AG09319 (cell line): ENCODE measurements around the gene TACR3.
"Not testable (repeated sequence)": the region's sequence is repeated elsewhere in the genome, so short reads cannot be mapped to it uniquely, and the experiment has no call there.

Experiments used
- DNase-seq: peaks from one replicate; pipeline ENCODE4 v3.0.0-alpha.2; 2010; ENCODE audit warnings: low read depth; ENCODE audit errors: extremely low read depth
- CTCF ChIP-seq: IDR thresholded peaks from 2 replicates; pipeline ENCODE4 v1.5.1; 2011; ENCODE audit warnings: low read depth, mild to moderate bottlenecking, inconsistent platforms, low read length, moderate library complexity

The TACR3 gene

GRCh38 chr4:103720661-103721060, 876 bp upstream of the TACR3 start:
- no peak for TF ChIP-seq CTCF

DNA sequence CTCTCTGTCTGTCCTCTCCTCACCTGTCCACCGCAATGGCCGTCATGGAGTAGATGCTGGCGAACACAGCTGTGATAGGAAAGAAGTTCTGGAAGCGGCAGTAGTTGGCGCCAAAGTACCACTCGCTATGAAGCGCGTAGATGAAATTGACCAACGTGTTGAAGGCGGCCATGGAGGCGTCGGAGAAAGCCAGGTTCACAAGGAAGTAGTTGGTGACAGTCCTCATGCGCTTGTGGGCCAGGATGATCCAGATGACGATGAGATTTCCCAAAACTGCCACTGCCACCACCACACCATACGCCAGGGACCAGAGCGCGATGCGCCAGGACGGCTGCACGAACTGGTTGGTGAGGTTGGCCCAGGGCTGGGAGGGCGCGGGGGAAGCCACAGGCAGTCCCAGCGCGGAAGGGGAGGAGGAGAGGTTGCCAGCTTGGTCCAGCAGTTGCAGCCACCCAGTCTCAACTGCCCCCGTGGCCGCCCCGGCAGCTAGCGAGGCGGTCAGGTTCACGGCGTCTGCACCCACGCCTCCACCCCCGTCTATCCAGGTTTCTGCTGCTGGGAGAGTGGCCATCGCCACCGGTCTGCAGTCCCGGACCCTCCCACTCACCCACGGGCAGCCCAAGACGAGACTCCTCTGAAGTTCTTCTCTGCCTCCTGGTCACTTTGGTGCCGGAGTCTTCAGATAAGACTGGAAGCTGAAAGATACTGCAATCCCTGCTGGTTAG, 518 bp downstream of the TACR3 start:
- DNase-seq: no peak

More at GRCh38 chr4:103720661-103721060, 876 bp upstream of the TACR3 start:
- no peak for DNase-seq

GRCh38 chr4:103692615-103693014, 27.2 kb downstream of the TACR3 start:
- DNase-seq: no peak
- no peak for TF ChIP-seq CTCF

More for the DNA sequence above, 518 bp downstream of the TACR3 start:
- TF ChIP-seq CTCF: no peak

DNA sequence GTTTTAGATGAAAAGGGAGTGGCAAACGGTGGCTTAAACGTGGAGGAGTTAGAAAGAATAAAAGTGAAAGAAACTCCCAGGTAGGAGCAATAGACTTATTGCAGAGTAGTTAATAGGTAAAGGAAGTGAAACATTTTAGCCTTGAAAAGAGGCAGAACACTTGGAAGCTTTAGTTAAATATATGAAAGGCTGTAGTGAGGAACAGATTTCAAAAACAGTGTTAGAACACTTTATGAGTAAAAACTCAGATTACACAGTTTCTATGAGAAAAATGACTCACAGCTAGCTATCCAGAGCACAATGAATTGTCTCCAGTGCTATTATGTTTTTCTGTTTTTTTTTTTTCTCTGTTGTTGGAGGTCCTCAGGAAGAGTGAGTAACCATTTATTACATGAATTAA, 45.8 kb downstream of the TACR3 start:
- no peak for TF ChIP-seq CTCF
- no peak for DNase-seq

DNA sequence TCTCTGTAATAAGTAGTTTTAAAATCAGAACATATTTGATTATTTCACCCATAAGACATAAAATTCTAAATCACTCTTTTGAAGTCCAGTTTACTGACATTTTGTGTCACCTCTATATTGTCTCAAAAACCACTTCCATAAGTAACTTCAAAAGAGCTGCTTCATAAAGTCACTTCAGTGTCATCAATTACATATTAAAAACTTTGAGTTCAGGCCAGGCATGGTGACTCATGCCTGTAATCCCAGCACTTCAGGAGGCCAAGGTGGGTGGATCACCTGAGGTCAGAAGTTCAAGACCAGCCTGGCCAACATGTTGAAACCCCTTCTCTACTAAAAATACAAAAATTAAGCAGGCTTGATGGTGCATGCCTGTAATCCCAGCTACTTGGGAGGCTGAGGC, 53.0 kb downstream of the TACR3 start:
- not testable (repeated sequence) for DNase-seq

- TF ChIP-seq CTCF: no peak
- no peak for DNase-seq
Observed at GRCh38 chr4:103664436-103665075, 55.2 kb downstream of the TACR3 start.

DNA sequence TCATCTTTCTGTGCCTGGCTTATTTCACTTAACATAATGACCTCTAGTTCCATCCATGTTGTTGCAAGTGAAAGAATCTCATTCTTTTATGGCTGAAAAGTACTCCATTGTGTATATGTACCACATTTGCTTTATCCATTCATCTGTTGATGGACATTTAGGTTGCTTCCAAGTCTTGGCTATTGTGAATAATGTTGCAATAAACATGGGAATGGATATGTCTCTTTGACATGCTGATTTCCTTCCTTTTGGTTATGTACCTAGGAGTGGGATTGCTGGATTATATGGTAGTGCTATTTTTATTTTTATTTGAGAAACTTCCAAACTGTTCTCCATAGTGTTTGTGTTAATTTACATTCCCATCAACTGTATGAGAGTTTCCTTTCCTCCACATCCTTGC, 71.2 kb downstream of the TACR3 start:
- no peak for TF ChIP-seq CTCF
- no peak for DNase-seq
